GM12891 (cell line): ENCODE measurements around the gene SRCAP.

ENCODE experiments used
- PAX5 ChIP-seq: IDR thresholded peaks from 2 replicates; pipeline ENCODE4 v1.6.1; 2011; ENCODE audit warnings: low read length, moderate library complexity, mild to moderate bottlenecking; ENCODE audit not compliant: insufficient read depth, severe bottlenecking
- POLR2A ChIP-seq: IDR thresholded peaks from 2 replicates; pipeline ENCODE4 v1.6.1; 2011; ENCODE audit warnings: low read depth, low read length, control low read depth
- POLR2AphosphoS5 ChIP-seq: IDR thresholded peaks from 2 replicates; pipeline ENCODE4 v1.6.1; 2011; ENCODE audit warnings: low read depth, low read length, control low read depth
- POU2F2 ChIP-seq: IDR thresholded peaks from 2 replicates; pipeline ENCODE4 v1.6.1; 2011; ENCODE audit warnings: low read depth, mild to moderate bottlenecking, control low read depth, low read length, moderate library complexity
- SPI1 ChIP-seq: IDR thresholded peaks from 2 replicates; pipeline ENCODE4 v1.6.1; 2011; ENCODE audit warnings: low read depth, low read length, control low read depth
- TAF1 ChIP-seq: IDR thresholded peaks from 2 replicates; pipeline ENCODE4 v1.6.1; 2011; ENCODE audit warnings: low read depth, low read length, control low read depth

DNA sequence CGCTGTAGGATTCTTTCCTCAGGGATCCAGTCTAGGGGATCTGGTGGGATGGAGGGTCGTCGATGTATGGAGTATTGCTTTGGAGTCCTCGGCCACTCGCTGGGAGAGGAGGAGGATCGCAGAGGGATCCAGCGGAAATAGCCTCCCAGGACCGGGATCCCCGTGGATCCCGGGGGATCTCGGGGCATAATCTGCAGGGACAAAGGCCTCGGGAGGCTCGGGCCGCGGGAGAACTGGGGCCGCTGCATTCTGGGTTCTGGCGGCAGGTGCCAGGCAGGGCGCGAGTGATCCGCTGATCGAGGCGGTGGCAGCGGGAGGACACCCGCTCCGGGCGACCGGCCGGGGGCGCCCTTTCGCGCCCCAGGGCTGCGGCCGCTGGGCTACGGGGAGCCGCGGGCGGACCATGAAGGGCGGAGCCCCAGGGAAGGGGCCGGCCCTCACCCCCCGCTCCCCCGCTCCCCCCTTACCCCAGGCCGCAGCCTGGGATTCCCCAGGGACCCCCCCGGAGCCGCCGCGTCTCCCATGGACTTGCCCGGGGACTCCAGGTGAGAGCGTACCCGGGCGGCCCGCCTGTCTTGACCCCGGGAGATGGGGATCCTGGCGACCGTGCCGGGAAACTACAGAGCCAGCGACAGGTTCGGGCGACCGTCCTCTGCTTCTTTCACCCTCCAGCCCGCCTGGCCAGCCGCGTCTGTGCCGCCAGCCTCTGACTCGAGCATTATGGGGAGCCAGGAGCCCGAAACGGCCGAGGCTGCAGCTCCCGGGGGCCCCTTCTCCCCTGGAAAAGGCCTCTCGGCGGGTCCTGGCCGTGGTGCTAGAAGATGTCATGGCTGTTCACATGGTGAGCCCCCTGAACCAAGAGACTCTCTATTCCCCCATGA, 47.6 kb upstream of the SRCAP start:
- TF ChIP-seq POLR2A (no peak), SPI1 (no peak), POU2F2 (peak; percentile 39; the same call in 1 of the 2 replicates), TAF1 (0 out of 2 replicates have a peak, but pooled peaks have one; percentile 38), POLR2AphosphoS5 (no peak), PAX5 (no peak)
